Sigmoid colon (tissue), 7 donors: Measurements from ENCODE around the gene ASTL. TPM values are rescaled to one million over a fixed set of nuclear protein-coding genes. Genes with fewer than 3 reads are reported as not detected.
A peak's percentile ranks its signal among the peaks of the same experiment; 100 is the strongest.

ENCODE experiments used
- DNase-seq: peaks from one replicate; pipeline ENCODE4 v3.0.0-alpha.2; 2019
- H3K27ac ChIP-seq, 4 donors: fragments of 200-600 bp; sonication (generic); one replicate each; pipeline ENCODE4 v1.5.1; 2016 to 2019; ENCODE audit warnings: mild to moderate bottlenecking in 1 of 4
- H3K27me3 ChIP-seq, 3 donors: fragments of 200-600 bp; sonication (generic); one replicate each; pipeline ENCODE4 v1.5.1; 2019; ENCODE audit warnings: mild to moderate bottlenecking in 1 of 3
- H3K36me3 ChIP-seq, 4 donors: fragments of 200-600 bp; sonication (generic); one replicate each; pipeline ENCODE4 v1.5.1; 2016 to 2019
- H3K4me1 ChIP-seq, 4 donors: fragments of 200-600 bp; sonication (generic); one replicate each; pipeline ENCODE4 v1.5.1; 2017 to 2019
- H3K4me3 ChIP-seq, 4 donors: fragments of 200-600 bp; sonication (generic); one replicate each; pipeline ENCODE4 v1.5.1; 2017 to 2019; ENCODE audit warnings: mild to moderate bottlenecking in 2 of 4, moderate library complexity in 1 of 4
- H3K9me3 ChIP-seq, 4 donors: fragments of 200-600 bp in 3 of 4; sonication (generic) in 3 of 4; one replicate each; pipeline versions ENCODE4 v1.5.1 to v1.6.1; 2013 to 2019
- EP300 ChIP-seq, 4 donors: sonication (generic); formaldehyde crosslinking; IDR thresholded peaks; one replicate each; pipeline ENCODE4 v1.6.1; 2017; ENCODE audit warnings: antibody characterized with exemption in 4 of 4
- POLR2A ChIP-seq, 2 donors: fragments of 450-650 bp; IDR thresholded peaks; one replicate each; pipeline ENCODE4 v1.6.1; 2016; ENCODE audit warnings: antibody characterized with exemption in 2 of 2, mild to moderate bottlenecking in 2 of 2, moderate library complexity in 2 of 2
- POLR2AphosphoS5 ChIP-seq, 4 donors: sonication (generic); formaldehyde crosslinking; IDR thresholded peaks; one replicate each; pipeline ENCODE4 v1.6.1; 2017; ENCODE audit warnings: antibody characterized with exemption in 4 of 4
- WGBS, 2 donors: extraction: QIAGEN DNeasy Blood & Tissue Kit; methylation state at CpG; one replicate each; pipeline ENCODE4 v1.1.7; 2013; 5-methylcytosine and 5-hydroxymethylcytosine counted together
- intact Hi-C: fragments of 100-400 bp; cut with DNase I; formaldehyde crosslinking; loops from one replicate; pipeline ENCODE4 v1.15.1; 2023
- polyA plus RNA-seq, 3 donors: library from polyadenylated mRNA; stranded (reverse); fragments of 200-250 nt; gene quantifications; one replicate each; pipeline ENCODE4 v1.2.3, GENCODE V29; 2013
- total RNA-seq, 4 donors: library from RNA; depleted of rRNA; stranded (reverse); fragments of >200 nt; gene quantifications; one replicate each; pipeline ENCODE4 v1.1.0, GENCODE V29; 2016
- TF ChIP-seq, protein P1 (sequence below), 4 experiments: fragments of 450-650 bp in 3 of 4; fragments of 200-600 bp in 1 of 4; IDR thresholded peaks; one replicate each; pipeline ENCODE4 v1.5.1; 2016 to 2019; ENCODE audit warnings: antibody characterized with exemption in 4 of 4, mild to moderate bottlenecking in 3 of 4, moderate library complexity in 2 of 4
- donor health status: healthy with polysubstance abuse.
- donor health status: Bipolar disorder and iron deficiency.
- donor health status: healthy.

The ASTL gene
- total and polyA plus RNA-seq, 7 donors: 0.36 TPM; not detected in 6

DNA sequence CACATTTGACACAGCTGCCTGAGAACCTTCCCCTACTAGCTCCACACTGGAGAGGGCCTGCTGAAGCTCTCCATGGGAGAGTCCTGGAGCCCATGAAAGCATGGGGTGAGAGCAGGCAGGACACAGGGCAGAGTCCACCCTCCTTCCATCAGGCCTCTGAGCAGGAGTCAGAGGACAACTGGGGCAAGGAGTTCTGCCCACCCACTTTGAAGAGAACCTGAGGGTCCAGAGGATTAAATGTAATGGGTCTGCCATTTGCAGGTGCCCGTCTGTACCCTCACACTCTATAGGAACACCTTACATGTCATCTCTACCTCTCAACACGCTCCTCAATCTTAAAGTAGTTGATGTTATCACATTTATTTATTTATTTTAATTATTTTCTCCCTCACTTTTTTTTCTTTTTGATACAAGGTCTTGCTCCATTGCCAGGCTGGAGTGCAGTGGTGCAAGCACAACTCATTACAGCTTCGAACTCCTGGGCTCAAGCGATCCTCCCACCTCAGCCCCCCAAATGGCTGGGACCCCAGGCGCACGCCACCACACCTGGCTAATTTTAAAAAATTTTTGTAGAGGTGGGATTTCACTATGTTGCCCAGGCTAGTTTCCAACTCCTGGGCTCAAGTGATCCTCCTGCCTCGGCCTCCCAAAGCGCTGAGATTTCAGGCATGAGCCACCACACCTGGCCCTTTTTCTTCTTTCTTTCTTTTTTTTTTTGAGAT lies 32.1 kb downstream of the ASTL start:
- H3K9me3 ChIP-seq: peaks cover 0 to 18% (median 7%) of the 10 kb centered on the region in 4 donors
- WGBS, 2 donors: 95 to 97% methylated on average over 8 of the region's 8 CpGs
- H3K36me3 ChIP-seq: no peaks in the 10 kb centered on the region
- H3K27me3 ChIP-seq: peaks cover 0 to 5% (median 0%) of the 10 kb centered on the region in 3 donors
- intact Hi-C loops: no loop called here
- TF ChIP-seq, protein P1, sequence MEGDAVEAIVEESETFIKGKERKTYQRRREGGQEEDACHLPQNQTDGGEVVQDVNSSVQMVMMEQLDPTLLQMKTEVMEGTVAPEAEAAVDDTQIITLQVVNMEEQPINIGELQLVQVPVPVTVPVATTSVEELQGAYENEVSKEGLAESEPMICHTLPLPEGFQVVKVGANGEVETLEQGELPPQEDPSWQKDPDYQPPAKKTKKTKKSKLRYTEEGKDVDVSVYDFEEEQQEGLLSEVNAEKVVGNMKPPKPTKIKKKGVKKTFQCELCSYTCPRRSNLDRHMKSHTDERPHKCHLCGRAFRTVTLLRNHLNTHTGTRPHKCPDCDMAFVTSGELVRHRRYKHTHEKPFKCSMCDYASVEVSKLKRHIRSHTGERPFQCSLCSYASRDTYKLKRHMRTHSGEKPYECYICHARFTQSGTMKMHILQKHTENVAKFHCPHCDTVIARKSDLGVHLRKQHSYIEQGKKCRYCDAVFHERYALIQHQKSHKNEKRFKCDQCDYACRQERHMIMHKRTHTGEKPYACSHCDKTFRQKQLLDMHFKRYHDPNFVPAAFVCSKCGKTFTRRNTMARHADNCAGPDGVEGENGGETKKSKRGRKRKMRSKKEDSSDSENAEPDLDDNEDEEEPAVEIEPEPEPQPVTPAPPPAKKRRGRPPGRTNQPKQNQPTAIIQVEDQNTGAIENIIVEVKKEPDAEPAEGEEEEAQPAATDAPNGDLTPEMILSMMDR (IDR thresholded peaks at IDR 0.05): no peak
- TF ChIP-seq POLR2AphosphoS5 (IDR thresholded peaks at IDR 0.05): no peak
- TF ChIP-seq POLR2A (IDR thresholded peaks at IDR 0.05): no peak
- no peak for TF ChIP-seq EP300 (IDR thresholded peaks at IDR 0.05)
- DNase-seq: peak; percentile 17
- no peak overlapping the region for H3K4me3 ChIP-seq
- H3K27ac ChIP-seq: no peak overlapping the region
- H3K4me1 ChIP-seq: peaks cover 0 to 11% (median 3%) of the 10 kb centered on the region in 4 donors

DNA sequence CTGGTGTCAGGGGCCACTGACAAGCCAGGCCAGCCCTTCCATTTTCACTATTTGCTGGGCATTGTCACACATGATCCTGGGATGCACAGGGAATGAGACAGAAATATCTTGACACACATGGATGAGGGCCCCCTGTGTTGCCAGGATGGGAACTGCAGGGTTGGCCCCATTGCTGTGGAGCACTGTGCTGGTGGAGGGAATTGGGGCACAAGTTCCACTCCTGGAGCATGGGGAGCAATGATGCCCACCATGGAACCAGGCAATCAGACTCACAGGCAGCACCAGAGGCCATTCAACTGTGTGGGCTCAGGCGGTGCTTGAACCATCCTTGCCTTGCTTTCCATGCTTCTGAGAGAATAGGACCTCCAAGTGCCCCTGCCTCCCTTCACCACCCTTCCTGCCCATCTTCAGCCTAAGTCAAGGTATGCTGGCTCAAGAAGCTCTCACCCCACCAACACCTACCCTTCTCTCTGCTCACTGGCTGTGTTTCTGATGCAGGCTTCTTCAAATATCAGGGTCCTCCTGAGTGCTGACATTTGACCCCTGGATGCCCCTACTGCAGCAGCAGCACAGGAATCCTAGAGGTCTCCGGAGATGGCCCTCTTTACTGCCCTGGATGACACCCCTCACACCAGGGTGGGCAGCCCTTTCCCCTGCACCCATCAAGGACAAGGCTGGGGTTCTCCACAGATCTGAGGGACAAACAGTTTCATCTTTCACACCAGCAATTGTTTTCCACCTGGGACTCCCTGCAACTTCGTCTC lies 33.0 kb downstream of the ASTL start:
- Histone ChIP-seq H3K4me3 (no peak overlapping the region), H3K27ac (no peak overlapping the region), H3K27me3 (peaks cover 0 to 5% (median 0%) of the 10 kb centered on the region in 3 donors), H3K4me1 (peaks cover 0 to 11% (median 3%) of the 10 kb centered on the region in 4 donors), H3K9me3 (peaks cover 0 to 18% (median 7%) of the 10 kb centered on the region in 4 donors), H3K36me3 (no peaks in the 10 kb centered on the region)
- no peak for DNase-seq
- 85 to 90% methylated on average over 3 of the region's 3 CpGs for WGBS, 2 donors
- TF ChIP-seq, protein P1 (IDR thresholded peaks at IDR 0.05): no peak
- TF ChIP-seq POLR2A (IDR thresholded peaks at IDR 0.05) (no peak), EP300 (IDR thresholded peaks at IDR 0.05) (no peak), POLR2AphosphoS5 (IDR thresholded peaks at IDR 0.05) (no peak)
- intact Hi-C loops: no loop called here

DNA sequence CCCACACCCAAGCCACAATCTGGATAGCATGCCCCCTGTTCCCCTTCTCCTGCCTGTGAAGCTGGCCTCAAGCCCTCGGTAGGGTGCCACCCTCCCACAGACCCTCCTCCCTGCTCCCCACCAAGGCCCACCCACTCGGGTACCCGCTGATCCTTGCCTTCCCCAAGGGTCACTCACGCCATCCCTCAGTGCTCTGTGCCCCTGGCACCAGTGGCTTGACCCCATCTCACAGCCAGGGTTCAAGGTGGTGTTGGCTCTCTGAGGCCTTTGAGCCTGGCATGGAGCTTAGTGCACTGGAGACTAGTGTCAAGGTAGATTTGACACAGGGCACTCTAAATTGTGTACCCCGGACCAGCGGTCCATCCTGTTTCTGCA lies 33.8 kb downstream of the ASTL start:
- peaks cover 0 to 5% (median 0%) of the 10 kb centered on the region in 3 donors for H3K27me3 ChIP-seq
- TF ChIP-seq POLR2AphosphoS5 (IDR thresholded peaks at IDR 0.05) (no peak), POLR2A (IDR thresholded peaks at IDR 0.05) (no peak), EP300 (IDR thresholded peaks at IDR 0.05) (no peak)
- TF ChIP-seq, protein P1 (IDR thresholded peaks at IDR 0.05): no peak
- H3K36me3 ChIP-seq: no peaks in the 10 kb centered on the region
- DNase-seq: peak; percentile 48
- H3K9me3 ChIP-seq: peaks cover 0 to 18% (median 7%) of the 10 kb centered on the region in 4 donors
- WGBS, 2 donors: 94% methylated on average over 6 of the region's 6 CpGs
- intact Hi-C loops: no loop called here
- H3K4me1 ChIP-seq: peaks cover 0 to 11% (median 3%) of the 10 kb centered on the region in 4 donors
- H3K27ac ChIP-seq: no peak overlapping the region
- no peak overlapping the region for H3K4me3 ChIP-seq

DNA sequence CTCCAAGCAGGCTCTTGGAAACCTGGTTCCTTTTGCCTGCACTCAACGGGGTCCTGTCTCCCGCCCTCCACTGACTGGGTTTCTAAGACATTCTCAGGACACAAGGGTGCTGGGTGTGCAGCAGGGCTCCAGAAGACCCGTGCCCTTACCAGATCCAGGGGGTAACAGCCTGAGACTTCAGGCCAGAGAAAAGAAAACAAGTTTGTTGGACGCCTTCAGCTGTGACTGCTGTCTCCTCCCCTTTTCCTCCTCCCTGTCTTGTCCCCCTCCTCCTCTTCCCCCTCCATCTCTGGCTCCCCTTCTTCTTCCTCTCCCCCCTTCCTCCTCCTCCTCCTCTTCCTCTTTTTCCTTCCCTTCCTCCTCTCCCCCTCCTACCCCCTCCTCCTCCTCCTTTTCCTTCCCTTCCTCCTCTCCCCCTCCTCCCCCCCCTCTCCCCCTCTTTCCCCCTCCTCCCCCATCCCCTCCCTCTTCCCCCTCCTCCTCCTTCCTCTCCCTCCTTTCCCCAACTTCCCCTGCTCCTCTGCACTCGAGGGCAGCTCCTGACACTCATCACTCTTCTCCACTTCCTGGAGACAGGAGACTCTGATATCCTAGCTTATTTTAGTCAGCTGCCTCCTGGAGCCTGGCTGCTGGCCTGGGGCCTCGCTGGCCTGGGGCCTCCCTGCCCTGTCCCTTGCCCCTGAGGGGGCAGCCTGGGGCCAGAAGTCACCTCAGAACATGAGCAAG lies 34.4 kb downstream of the ASTL start:
- 38 to 54% methylated on average over 6 of the region's 6 CpGs for WGBS, 2 donors
- peaks cover 0 to 18% (median 7%) of the 10 kb centered on the region in 4 donors for H3K9me3 ChIP-seq
- intact Hi-C loops: no loop called here
- no peak overlapping the region for H3K4me3 ChIP-seq
- peaks cover 0 to 7% (median 2%) of the 10 kb centered on the region in 4 donors for H3K4me1 ChIP-seq
- H3K27ac ChIP-seq: no peak overlapping the region
- peaks cover 0 to 5% (median 0%) of the 10 kb centered on the region in 3 donors for H3K27me3 ChIP-seq
- TF ChIP-seq EP300 (IDR thresholded peaks at IDR 0.05) (no peak), POLR2AphosphoS5 (IDR thresholded peaks at IDR 0.05) (no peak), POLR2A (IDR thresholded peaks at IDR 0.05) (no peak)
- TF ChIP-seq, protein P1 (IDR thresholded peaks at IDR 0.05): no peak
- no peak for DNase-seq
- no peaks in the 10 kb centered on the region for H3K36me3 ChIP-seq
